Sigmoid colon (tissue), 7 donors: ENCODE measurements around the gene ZG16B. TPM values are rescaled to one million over a fixed set of nuclear protein-coding genes. Genes with fewer than 3 reads are reported as not detected.

Experiments
- DNase-seq: peaks from one replicate; pipeline ENCODE4 v3.0.0-alpha.2; 2019
- H3K27ac ChIP-seq, 4 donors: fragments of 200-600 bp; sonication (generic); one replicate each; pipeline ENCODE4 v1.5.1; 2016 to 2019; ENCODE audit warnings: mild to moderate bottlenecking in 1 of 4
- H3K27me3 ChIP-seq, 3 donors: fragments of 200-600 bp; sonication (generic); one replicate each; pipeline ENCODE4 v1.5.1; 2019; ENCODE audit warnings: mild to moderate bottlenecking in 1 of 3
- H3K36me3 ChIP-seq, 4 donors: fragments of 200-600 bp; sonication (generic); one replicate each; pipeline ENCODE4 v1.5.1; 2016 to 2019
- H3K4me1 ChIP-seq, 4 donors: fragments of 200-600 bp; sonication (generic); one replicate each; pipeline ENCODE4 v1.5.1; 2017 to 2019
- H3K4me3 ChIP-seq, 4 donors: fragments of 200-600 bp; sonication (generic); one replicate each; pipeline ENCODE4 v1.5.1; 2017 to 2019; ENCODE audit warnings: mild to moderate bottlenecking in 2 of 4, moderate library complexity in 1 of 4
- H3K9me3 ChIP-seq, 4 donors: fragments of 200-600 bp in 3 of 4; sonication (generic) in 3 of 4; one replicate each; pipeline versions ENCODE4 v1.5.1 to v1.6.1; 2013 to 2019
- CTCF ChIP-seq, 4 experiments: fragments of 450-650 bp in 3 of 4; fragments of 200-600 bp in 1 of 4; IDR thresholded peaks; one replicate each; pipeline ENCODE4 v1.5.1; 2016 to 2019; ENCODE audit warnings: antibody characterized with exemption in 4 of 4, mild to moderate bottlenecking in 3 of 4, moderate library complexity in 2 of 4
- EP300 ChIP-seq, 4 donors: sonication (generic); formaldehyde crosslinking; IDR thresholded peaks; one replicate each; pipeline ENCODE4 v1.6.1; 2017; ENCODE audit warnings: antibody characterized with exemption in 4 of 4
- POLR2A ChIP-seq, 2 donors: fragments of 450-650 bp; IDR thresholded peaks; one replicate each; pipeline ENCODE4 v1.6.1; 2016; ENCODE audit warnings: antibody characterized with exemption in 2 of 2, mild to moderate bottlenecking in 2 of 2, moderate library complexity in 2 of 2
- POLR2AphosphoS5 ChIP-seq, 4 donors: sonication (generic); formaldehyde crosslinking; IDR thresholded peaks; one replicate each; pipeline ENCODE4 v1.6.1; 2017; ENCODE audit warnings: antibody characterized with exemption in 4 of 4
- WGBS, 2 donors: extraction: QIAGEN DNeasy Blood & Tissue Kit; methylation state at CpG; one replicate each; pipeline ENCODE4 v1.1.7; 2013; 5-methylcytosine and 5-hydroxymethylcytosine counted together
- intact Hi-C: fragments of 100-400 bp; cut with DNase I; formaldehyde crosslinking; loops from one replicate; pipeline ENCODE4 v1.15.1; 2023
- polyA plus RNA-seq, 3 donors: library from polyadenylated mRNA; stranded (reverse); fragments of 200-250 nt; gene quantifications; one replicate each; pipeline ENCODE4 v1.2.3, GENCODE V29; 2013
- total RNA-seq, 4 donors: library from RNA; depleted of rRNA; stranded (reverse); fragments of >200 nt; gene quantifications; one replicate each; pipeline ENCODE4 v1.1.0, GENCODE V29; 2016
- donor health status: healthy with polysubstance abuse.
- donor health status: Bipolar disorder and iron deficiency.
- donor health status: healthy.

The ZG16B gene
- total and polyA plus RNA-seq, 7 donors = 15.6 to 147 (median 55.0) TPM; not detected in 4

- no peak overlapping the region for H3K4me3 ChIP-seq
- peaks cover 0 to 28% (median 3%) of the 10 kb centered on the region in 3 donors for H3K27me3 ChIP-seq
- H3K36me3 ChIP-seq = no peaks in the 10 kb centered on the region
- DNase-seq = no peak
- intact Hi-C loops = no loop called here
- H3K27ac ChIP-seq = no peak overlapping the region
- peaks cover 0 to 9% (median 3%) of the 10 kb centered on the region in 4 donors for H3K4me1 ChIP-seq
- H3K9me3 ChIP-seq = no peaks in the 10 kb centered on the region
- TF ChIP-seq EP300 (IDR thresholded peaks at IDR 0.05) = no peak
- no peak for TF ChIP-seq CTCF (IDR thresholded peaks at IDR 0.05)
- no peak for TF ChIP-seq POLR2A (IDR thresholded peaks at IDR 0.05)
- no peak for TF ChIP-seq POLR2AphosphoS5 (IDR thresholded peaks at IDR 0.05)
- WGBS, 2 donors = 74 to 83% methylated on average over 5 of the region's 5 CpGs
These were observed 15.0 kb downstream of the ZG16B start for GRCh38 chr16:2845116-2845515.

GRCh38 chr16:2846511-2847310, 16.6 kb downstream of the ZG16B start:
- peaks cover 0 to 7% (median 3%) of the 10 kb centered on the region in 4 donors for H3K4me1 ChIP-seq
- WGBS, 2 donors = 42 to 52% methylated on average over 3 of the region's 3 CpGs
- intact Hi-C loops = no loop called here

GRCh38 chr16:2848933-2849725, 19.0 kb downstream of the ZG16B start:
- Histone ChIP-seq H3K9me3 (no peaks in the 10 kb centered on the region), H3K4me3 (no peak overlapping the region), H3K4me1 (no peaks in the 10 kb centered on the region), H3K27me3 (peaks cover 6 to 43% (median 28%) of the 10 kb centered on the region in 3 donors), H3K27ac (no peak overlapping the region), H3K36me3 (no peaks in the 10 kb centered on the region)
- intact Hi-C loops = no loop called here
- 58 to 68% methylated on average over 16 of the region's 16 CpGs for WGBS, 2 donors
- no peak for TF ChIP-seq POLR2AphosphoS5 (IDR thresholded peaks at IDR 0.05)
- no peak for TF ChIP-seq CTCF (IDR thresholded peaks at IDR 0.05)
- no peak for TF ChIP-seq POLR2A (IDR thresholded peaks at IDR 0.05)
- TF ChIP-seq EP300 (IDR thresholded peaks at IDR 0.05) = no peak
- DNase-seq = no peak

More at GRCh38 chr16:2846511-2847310, 16.6 kb downstream of the ZG16B start:
- no peaks in the 10 kb centered on the region for H3K36me3 ChIP-seq
- TF ChIP-seq EP300 (IDR thresholded peaks at IDR 0.05) (no peak), POLR2AphosphoS5 (IDR thresholded peaks at IDR 0.05) (no peak)
- DNase-seq = no peak
- H3K27me3 ChIP-seq = peaks cover 0 to 23% (median 7%) of the 10 kb centered on the region in 3 donors
- no peak overlapping the region for H3K27ac ChIP-seq
- no peak overlapping the region for H3K4me3 ChIP-seq
- no peaks in the 10 kb centered on the region for H3K9me3 ChIP-seq

GRCh38 chr16:2852003-2852730, 22.1 kb downstream of the ZG16B start:
- Histone ChIP-seq H3K36me3 (no peaks in the 10 kb centered on the region), H3K4me1 (no peaks in the 10 kb centered on the region), H3K4me3 (no peak overlapping the region), H3K27me3 (peaks cover 6 to 54% (median 35%) of the 10 kb centered on the region in 3 donors), H3K9me3 (peaks cover 0 to 5% (median 3%) of the 10 kb centered on the region in 4 donors), H3K27ac (no peak overlapping the region)
- TF ChIP-seq EP300 (IDR thresholded peaks at IDR 0.05) = no peak
- TF ChIP-seq POLR2AphosphoS5 (IDR thresholded peaks at IDR 0.05) = no peak
- no peak for TF ChIP-seq CTCF (IDR thresholded peaks at IDR 0.05)
- TF ChIP-seq POLR2A (IDR thresholded peaks at IDR 0.05) = no peak
- no peak for DNase-seq
- 91 to 92% methylated on average over 16 of the region's 16 CpGs for WGBS, 2 donors
- intact Hi-C loops = no loop called here
